BE2C (cell line): ENCODE data around the gene SUMF2.
A peak's percentile ranks its signal among the peaks of the same experiment; 100 is the strongest.
"Not testable (repeated sequence)": the region's sequence is repeated elsewhere in the genome, so short reads cannot be mapped to it uniquely, and the experiment has no call there.

Experiments
- DNase-seq: peaks from one replicate; pipeline ENCODE4 v3.0.0-alpha.2; 2020
- H3K27me3 ChIP-seq: fragments of 250-450 bp; sonication (Bioruptor Pico); 2 replicates; pipeline ENCODE4 v1.5.1; 2020; ENCODE audit warnings: mild to moderate bottlenecking
- H3K36me3 ChIP-seq: fragments of 250-450 bp; sonication (Bioruptor Pico); 2 replicates; pipeline ENCODE4 v1.5.1; 2020; ENCODE audit warnings: mild to moderate bottlenecking
- H3K4me1 ChIP-seq: fragments of 250-450 bp; sonication (Bioruptor Pico); 2 replicates; pipeline ENCODE4 v1.5.1; 2020
- H3K4me3 ChIP-seq: 2 replicates; pipeline ENCODE4 v1.5.1; 2011; ENCODE audit warnings: low read depth, low read length
- H3K9me3 ChIP-seq: fragments of 250-450 bp; sonication (Bioruptor Pico); 2 replicates; pipeline ENCODE4 v1.5.1; 2020
- CTCF ChIP-seq: IDR thresholded peaks from 2 replicates; pipeline ENCODE4 v1.5.1; 2012; ENCODE audit warnings: mild to moderate bottlenecking, low read depth, low read length

SUMF2 gene

GRCh38 chr7:56030340-56030739, 33.7 kb upstream of the SUMF2 start:
- no peaks in the 10 kb centered on the region for H3K9me3 ChIP-seq
- peaks cover 20% of the 10 kb centered on the region for H3K36me3 ChIP-seq
- DNase-seq: no peak
- no peaks in the 10 kb centered on the region for H3K4me1 ChIP-seq
- H3K27me3 ChIP-seq: no peaks in the 10 kb centered on the region
- no peak overlapping the region for H3K4me3 ChIP-seq
- TF ChIP-seq CTCF: no peak

- H3K27me3 ChIP-seq, H3K4me1 ChIP-seq, H3K9me3 ChIP-seq, H3K4me3 ChIP-seq, DNase-seq: not testable (repeated sequence)
- peaks cover 16% of the 10 kb centered on the region for H3K36me3 ChIP-seq
These were observed 32.5 kb upstream of the SUMF2 start for GRCh38 chr7:56031556-56031955.

- not testable (repeated sequence) for DNase-seq, H3K4me1 ChIP-seq, H3K27me3 ChIP-seq, H3K9me3 ChIP-seq
- H3K4me3 ChIP-seq: peak overlapping the region; percentile 71
- H3K36me3 ChIP-seq: peaks cover 16% of the 10 kb centered on the region
These were observed 31.5 kb upstream of the SUMF2 start for GRCh38 chr7:56032578-56032977.

GRCh38 chr7:56033671-56034432, 30.2 kb upstream of the SUMF2 start:
- Histone ChIP-seq H3K36me3 (peaks cover 14% of the 10 kb centered on the region), H3K4me3 (peak overlapping the region; percentile 71), H3K27me3 (no peaks in the 10 kb centered on the region), H3K9me3 (no peaks in the 10 kb centered on the region), H3K4me1 (no peaks in the 10 kb centered on the region)
- peak; percentile 43 for TF ChIP-seq CTCF
- peak; percentile 93 for DNase-seq

- Histone ChIP-seq H3K36me3 (no peaks in the 10 kb centered on the region), H3K4me1 (no peaks in the 10 kb centered on the region), H3K27me3 (no peaks in the 10 kb centered on the region), H3K9me3 (no peaks in the 10 kb centered on the region), H3K4me3 (no peak overlapping the region)
- TF ChIP-seq CTCF: no peak
- DNase-seq: no peak
These were observed 23.4 kb upstream of the SUMF2 start for GRCh38 chr7:56040730-56041129.

- not testable (repeated sequence) for H3K9me3 ChIP-seq, H3K4me1 ChIP-seq, H3K4me3 ChIP-seq, H3K36me3 ChIP-seq, H3K27me3 ChIP-seq, DNase-seq
These were observed 18.3 kb upstream of the SUMF2 start for GRCh38 chr7:56045758-56046157.

- Histone ChIP-seq H3K4me1 (no peaks in the 10 kb centered on the region), H3K9me3 (no peaks in the 10 kb centered on the region), H3K4me3 (no peak overlapping the region), H3K36me3 (peaks cover 2% of the 10 kb centered on the region; the same call in 1 of the 2 replicates), H3K27me3 (no peaks in the 10 kb centered on the region)
- no peak for DNase-seq
- no peak for TF ChIP-seq CTCF
These were observed 17.2 kb upstream of the SUMF2 start for GRCh38 chr7:56046721-56047445.

GRCh38 chr7:56047446-56048116, 16.5 kb upstream of the SUMF2 start:
- not testable (repeated sequence) for H3K9me3 ChIP-seq, H3K27me3 ChIP-seq, H3K36me3 ChIP-seq, H3K4me1 ChIP-seq, H3K4me3 ChIP-seq, DNase-seq
